ENCODE measurements around the gene AURKA.
A peak's percentile ranks its signal among the peaks of the same experiment; 100 is the strongest.
"Not testable (repeated sequence)": the region's sequence is repeated elsewhere in the genome, so short reads cannot be mapped to it uniquely, and the experiment has no call there.

The AURKA gene

GRCh38 chr20:56359212-56360132 lies 32.5 kb downstream of the AURKA start:
- peak; percentile 4 for DNase-seq (ENCODE audit: low read depth)

GRCh38 chr20:56358600-56359211 lies 33.3 kb downstream of the AURKA start, which contains the start of gene FAM210B:
Gene FAM210B, plus strand, starts transcription at chr20:56358974. Its CDS starts 32 bp downstream, at chr20:56359006.
- peak; percentile 75 for DNase-seq (ENCODE audit: low read depth)

- no peak for DNase-seq (ENCODE audit: low read depth)
Observed at GRCh38 chr20:56358070-56358469, 33.9 kb downstream of the AURKA start.

- DNase-seq (ENCODE audit: low read depth): no peak
Observed at GRCh38 chr20:56353356-56353755, 38.7 kb downstream of the AURKA start.

GRCh38 chr20:56352345-56353055 lies 39.5 kb downstream of the AURKA start:
- no peak for DNase-seq (ENCODE audit: low read depth)

GRCh38 chr20:56350842-56351241 lies 41.2 kb downstream of the AURKA start:
- DNase-seq (ENCODE audit: low read depth): no peak

GRCh38 chr20:56348746-56349145 lies 43.3 kb downstream of the AURKA start:
- no peak for DNase-seq (ENCODE audit: low read depth)

GRCh38 chr20:56348305-56348693 lies 43.7 kb downstream of the AURKA start:
- no peak for DNase-seq (ENCODE audit: low read depth)

- DNase-seq (ENCODE audit: low read depth): no peak
Observed at GRCh38 chr20:56347628-56348304, 44.2 kb downstream of the AURKA start.

GRCh38 chr20:56345911-56346310 lies 46.1 kb downstream of the AURKA start:
- DNase-seq (ENCODE audit: low read depth): no peak

GRCh38 chr20:56343861-56344381 lies 48.1 kb downstream of the AURKA start:
- DNase-seq (ENCODE audit: low read depth): peak; percentile 11

- no peak for DNase-seq (ENCODE audit: low read depth)
Observed at GRCh38 chr20:56342783-56343182, 49.2 kb downstream of the AURKA start.

GRCh38 chr20:56336709-56337108 lies 55.3 kb downstream of the AURKA start:
- DNase-seq (ENCODE audit: low read depth): not testable (repeated sequence)

- no peak for DNase-seq (ENCODE audit: low read depth)
Observed at GRCh38 chr20:56328861-56329260, 63.2 kb downstream of the AURKA start.

- DNase-seq (ENCODE audit: low read depth): no peak
Observed at GRCh38 chr20:56324806-56325205, 67.2 kb downstream of the AURKA start.

- DNase-seq (ENCODE audit: low read depth): no peak
Observed at GRCh38 chr20:56323656-56324055, 68.4 kb downstream of the AURKA start.

- DNase-seq (ENCODE audit: low read depth): no peak
Observed at GRCh38 chr20:56323206-56323605, 68.8 kb downstream of the AURKA start.

- no peak for DNase-seq (ENCODE audit: low read depth)
Observed at GRCh38 chr20:56322681-56323080, 69.3 kb downstream of the AURKA start.
